Measurements from ENCODE around the gene CLBA1. TPM values are rescaled to one million over a fixed set of nuclear protein-coding genes. Genes with fewer than 3 reads are reported as not detected.

CLBA1 gene
- total and polyA plus RNA-seq, 3 donors from 2014 or later: 27.6 to 53.9 (median 47.6) TPM

DNA sequence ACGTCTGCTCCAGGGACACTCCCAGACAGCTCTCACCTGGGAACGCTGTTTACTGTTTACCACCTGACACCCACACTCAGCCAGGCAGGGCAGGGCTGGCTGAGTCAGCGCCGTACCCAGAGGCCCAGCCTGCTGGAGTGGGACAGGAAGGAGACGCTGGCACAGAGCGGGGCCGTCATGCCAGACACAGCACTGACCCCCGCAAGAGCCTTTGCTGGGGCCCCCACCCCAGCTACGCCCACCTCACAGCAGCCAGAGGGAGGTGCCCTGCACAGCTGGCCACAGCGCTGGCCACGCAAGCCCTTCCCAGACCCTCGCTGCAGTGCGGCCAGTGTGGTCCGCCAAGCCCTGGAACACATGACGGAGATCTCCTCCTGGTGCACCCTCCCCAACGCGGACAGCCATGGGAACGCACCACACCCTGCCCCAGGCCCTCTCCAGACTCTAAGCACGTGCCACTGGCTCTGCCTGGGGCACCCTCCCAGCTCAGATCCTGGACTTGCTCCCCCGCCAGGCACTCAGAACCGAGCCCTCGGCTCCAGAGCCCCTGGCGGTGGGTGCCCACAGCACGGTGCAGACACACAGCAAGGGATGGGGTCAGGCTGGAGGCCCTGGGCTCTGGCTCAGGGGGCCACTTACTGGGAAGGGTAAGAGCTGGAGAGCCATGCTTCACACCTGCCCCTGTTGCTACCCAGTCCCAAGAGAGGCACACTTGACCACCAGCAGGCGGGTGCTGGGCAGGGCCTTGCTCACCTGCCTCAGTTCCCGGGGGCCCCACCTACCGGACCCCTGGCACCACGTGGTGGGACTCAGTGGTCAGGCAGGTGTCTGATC, 13.1 kb upstream of the CLBA1 start:
- Histone ChIP-seq H3K27ac (peak overlapping the region in 1 of 2 donors; percentile 56), H3K27me3 (no peaks in the 10 kb centered on the region), H3K36me3 (ENCODE audit: low read depth, missing control alignments) (no peaks in the 10 kb centered on the region), H3K4me3 (no peak overlapping the region), H3K4me1 (peaks cover 28% of the 10 kb centered on the region), H3K9me3 (no peaks in the 10 kb centered on the region)
- 95 to 100% methylated on average over 2 to 23 of the region's 28 CpGs for WGBS, 2 donors
- intact Hi-C loops (cut with DNase I; ENCODE audit: low total_unique reads): loop anchor here (10.0 kb wide), 1 partner anchor 52 kb away; the partner anchor contains the start of gene CDCA4
- TF ChIP-seq, protein P1, sequence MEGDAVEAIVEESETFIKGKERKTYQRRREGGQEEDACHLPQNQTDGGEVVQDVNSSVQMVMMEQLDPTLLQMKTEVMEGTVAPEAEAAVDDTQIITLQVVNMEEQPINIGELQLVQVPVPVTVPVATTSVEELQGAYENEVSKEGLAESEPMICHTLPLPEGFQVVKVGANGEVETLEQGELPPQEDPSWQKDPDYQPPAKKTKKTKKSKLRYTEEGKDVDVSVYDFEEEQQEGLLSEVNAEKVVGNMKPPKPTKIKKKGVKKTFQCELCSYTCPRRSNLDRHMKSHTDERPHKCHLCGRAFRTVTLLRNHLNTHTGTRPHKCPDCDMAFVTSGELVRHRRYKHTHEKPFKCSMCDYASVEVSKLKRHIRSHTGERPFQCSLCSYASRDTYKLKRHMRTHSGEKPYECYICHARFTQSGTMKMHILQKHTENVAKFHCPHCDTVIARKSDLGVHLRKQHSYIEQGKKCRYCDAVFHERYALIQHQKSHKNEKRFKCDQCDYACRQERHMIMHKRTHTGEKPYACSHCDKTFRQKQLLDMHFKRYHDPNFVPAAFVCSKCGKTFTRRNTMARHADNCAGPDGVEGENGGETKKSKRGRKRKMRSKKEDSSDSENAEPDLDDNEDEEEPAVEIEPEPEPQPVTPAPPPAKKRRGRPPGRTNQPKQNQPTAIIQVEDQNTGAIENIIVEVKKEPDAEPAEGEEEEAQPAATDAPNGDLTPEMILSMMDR (IDR thresholded peaks at IDR 0.05): no peak
- TF ChIP-seq POLR2A (IDR thresholded peaks at IDR 0.05): no peak
- DNase-seq: no peak

DNA sequence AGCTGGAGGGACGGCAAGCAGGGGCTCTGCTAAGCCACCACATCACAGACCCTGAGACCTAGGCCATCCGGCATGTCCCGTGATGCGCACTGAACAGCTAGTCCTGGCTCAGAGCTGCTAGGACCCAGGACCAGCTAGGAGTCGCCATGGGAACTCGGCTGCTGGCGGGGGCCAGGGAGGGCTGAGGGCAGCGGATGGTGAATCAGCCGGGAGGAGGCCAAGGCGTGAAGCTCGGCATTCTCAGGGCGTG, 12.5 kb upstream of the CLBA1 start:
- 66% methylated on average over 12 of the region's 12 CpGs; no CpG with 5 or more reads in 1 of the 2 donors for WGBS, 2 donors
- Histone ChIP-seq H3K9me3 (no peaks in the 10 kb centered on the region), H3K4me1 (peaks cover 25% of the 10 kb centered on the region), H3K27ac (peak overlapping the region in 1 of 2 donors; percentile 56), H3K4me3 (no peak overlapping the region), H3K27me3 (no peaks in the 10 kb centered on the region), H3K36me3 (ENCODE audit: low read depth, missing control alignments) (no peaks in the 10 kb centered on the region)
- TF ChIP-seq, protein P1 (IDR thresholded peaks at IDR 0.05): no peak
- no peak for TF ChIP-seq POLR2A (IDR thresholded peaks at IDR 0.05)
- intact Hi-C loops (cut with DNase I; ENCODE audit: low total_unique reads): loop anchor here (10.0 kb wide), 1 partner anchor 52 kb away; the partner anchor contains the start of gene CDCA4
- DNase-seq: peak; percentile 35

DNA sequence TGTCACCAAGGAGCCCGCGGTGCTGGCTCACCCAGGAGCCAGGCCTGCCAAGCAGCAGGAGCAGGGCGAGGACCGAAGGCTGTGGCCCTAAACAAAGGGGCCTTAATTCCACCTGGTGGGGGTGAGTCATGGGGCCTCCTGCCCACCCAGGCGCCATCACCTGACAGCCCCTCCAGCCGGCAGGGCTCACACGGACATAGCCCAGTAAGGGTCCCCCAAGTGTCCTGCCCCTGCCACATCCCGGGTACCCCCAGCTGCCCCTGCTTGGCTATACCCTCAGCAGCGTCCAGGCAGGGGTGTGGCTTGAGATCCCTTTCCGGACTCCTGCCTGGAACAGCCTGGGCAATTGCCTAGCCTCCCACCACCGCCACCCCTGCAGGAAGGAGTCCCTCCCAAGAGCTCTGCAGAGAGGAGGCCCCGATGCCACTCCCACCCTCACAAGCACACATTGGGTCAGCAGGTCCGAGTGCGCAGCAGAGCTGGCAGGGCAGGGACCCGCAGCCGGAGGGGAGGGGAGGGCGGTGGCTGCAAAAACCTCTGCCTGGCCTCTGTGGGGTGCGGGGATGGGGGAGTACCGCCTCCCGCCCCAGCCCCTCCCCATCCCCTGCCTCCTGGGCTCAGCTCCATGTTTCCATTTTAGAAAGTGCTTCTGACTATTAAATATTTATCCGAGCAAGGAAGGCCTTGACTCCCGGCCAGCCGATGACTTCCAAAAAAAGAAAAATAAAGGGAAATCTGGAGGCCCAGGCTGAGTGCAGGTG, 12.0 kb upstream of the CLBA1 start:
- H3K4me1 ChIP-seq: peaks cover 20% of the 10 kb centered on the region
- 35 to 45% methylated on average over 6 to 23 of the region's 23 CpGs for WGBS, 2 donors
- TF ChIP-seq, protein P1 (IDR thresholded peaks at IDR 0.05): no peak
- no peak for TF ChIP-seq POLR2A (IDR thresholded peaks at IDR 0.05)
- no peaks in the 10 kb centered on the region for H3K27me3 ChIP-seq
- H3K27ac ChIP-seq: no peak overlapping the region
- DNase-seq: peak; percentile 50
- H3K4me3 ChIP-seq: no peak overlapping the region
- H3K9me3 ChIP-seq: no peaks in the 10 kb centered on the region
- intact Hi-C loops (cut with DNase I; ENCODE audit: low total_unique reads): loop anchor here (10.0 kb wide), 1 partner anchor 51 kb away; the partner anchor contains the start of gene CDCA4
- no peaks in the 10 kb centered on the region for H3K36me3 ChIP-seq (ENCODE audit: low read depth, missing control alignments)

DNA sequence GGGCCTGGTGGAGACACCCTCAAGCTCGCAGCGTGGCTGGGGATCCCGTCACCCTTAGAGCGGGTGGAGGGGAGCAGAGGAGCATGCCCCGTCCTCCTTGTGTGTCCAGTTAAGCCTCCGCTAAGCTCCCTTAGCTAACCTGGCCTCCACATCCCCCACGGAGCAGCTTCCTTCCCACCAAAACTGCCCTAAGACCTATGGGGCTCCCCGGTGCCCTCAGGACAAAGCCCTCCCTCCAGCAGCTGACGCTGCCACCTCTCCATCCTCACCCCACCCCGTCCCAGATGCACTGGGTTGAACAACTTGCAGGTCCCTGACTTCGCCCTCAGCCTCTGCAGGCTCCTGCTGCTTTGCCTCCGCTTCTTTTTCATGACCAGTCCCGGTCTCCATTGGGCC, 11.4 kb upstream of the CLBA1 start:
- H3K27ac ChIP-seq: no peak overlapping the region
- no peak for DNase-seq
- no peak for TF ChIP-seq POLR2A (IDR thresholded peaks at IDR 0.05)
- TF ChIP-seq, protein P1 (IDR thresholded peaks at IDR 0.05): no peak
- WGBS, 2 donors: 58 to 60% methylated on average over 13 of the region's 13 CpGs
- H3K27me3 ChIP-seq: no peaks in the 10 kb centered on the region
- intact Hi-C loops (cut with DNase I; ENCODE audit: low total_unique reads): loop anchor here (10.0 kb wide), 1 partner anchor 51 kb away; the partner anchor contains the start of gene CDCA4
- peaks cover 16% of the 10 kb centered on the region for H3K4me1 ChIP-seq
- H3K4me3 ChIP-seq: no peak overlapping the region
- H3K36me3 ChIP-seq (ENCODE audit: low read depth, missing control alignments): no peaks in the 10 kb centered on the region
- no peaks in the 10 kb centered on the region for H3K9me3 ChIP-seq

Data from testis (tissue), 3 donors.